ENCODE results near the gene TBC1D22A.
"Not testable (repeated sequence)": the region's sequence is repeated elsewhere in the genome, so short reads cannot be mapped to it uniquely, and the experiment has no call there.

The TBC1D22A gene

GRCh38 chr22:47114813-47115517 lies 352.5 kb downstream of the TBC1D22A start:
- FAIRE-seq, result no peak

GRCh38 chr22:47115518-47115890 lies 353.1 kb downstream of the TBC1D22A start:
- FAIRE-seq, result no peak

- FAIRE-seq, result no peak
Observed at GRCh38 chr22:47115921-47116320, 353.5 kb downstream of the TBC1D22A start.

- no peak for FAIRE-seq
Observed at GRCh38 chr22:47116426-47117341, 354.2 kb downstream of the TBC1D22A start.

GRCh38 chr22:47117442-47117841 lies 355.0 kb downstream of the TBC1D22A start:
- not testable (repeated sequence) for FAIRE-seq

- no peak for FAIRE-seq
Observed at GRCh38 chr22:47119181-47119580, 356.7 kb downstream of the TBC1D22A start.

GRCh38 chr22:47120399-47120798 lies 357.9 kb downstream of the TBC1D22A start:
- FAIRE-seq, result no peak

- FAIRE-seq, result no peak
Observed at GRCh38 chr22:47121791-47122190, 359.3 kb downstream of the TBC1D22A start.

GRCh38 chr22:47122441-47123000 lies 360.1 kb downstream of the TBC1D22A start:
- FAIRE-seq, result no peak

- no peak for FAIRE-seq
Observed at GRCh38 chr22:47123006-47123826, 360.8 kb downstream of the TBC1D22A start.

GRCh38 chr22:47123827-47124442 lies 361.5 kb downstream of the TBC1D22A start:
- FAIRE-seq, result no peak

GRCh38 chr22:47124451-47124881 lies 362.0 kb downstream of the TBC1D22A start:
- no peak for FAIRE-seq

- no peak for FAIRE-seq
Observed at GRCh38 chr22:47124961-47125360, 362.5 kb downstream of the TBC1D22A start.

GRCh38 chr22:47125603-47126002 lies 363.2 kb downstream of the TBC1D22A start:
- FAIRE-seq, result no peak

- FAIRE-seq, result no peak
Observed at GRCh38 chr22:47126344-47126811, 363.9 kb downstream of the TBC1D22A start.

GRCh38 chr22:47127441-47127871 lies 365.0 kb downstream of the TBC1D22A start:
- no peak for FAIRE-seq

GRCh38 chr22:47128216-47128615 lies 365.8 kb downstream of the TBC1D22A start:
- no peak for FAIRE-seq

GRCh38 chr22:47128622-47129215 lies 366.3 kb downstream of the TBC1D22A start:
- no peak for FAIRE-seq

GRCh38 chr22:47129902-47130635 lies 367.6 kb downstream of the TBC1D22A start:
- FAIRE-seq, result no peak

GRCh38 chr22:47130883-47131631 lies 368.6 kb downstream of the TBC1D22A start:
- FAIRE-seq, result no peak

Data from colon (tissue), 2 donors.